Esophagus muscularis mucosa (tissue), 4 donors: ENCODE measurements around the gene POLD1. TPM values are rescaled to one million over a fixed set of nuclear protein-coding genes. Genes with fewer than 3 reads are reported as not detected.

ENCODE experiments used
- DNase-seq: peaks from one replicate; pipeline ENCODE4 v3.0.0-alpha.2; 2017; ENCODE audit errors: extremely low spot score
- H3K27ac ChIP-seq, 4 donors: fragments of 200-600 bp; sonication (generic); replicated peaks in 1 of 4; 1 replicate in 3 of 4; 2 replicates in 1 of 4; pipeline ENCODE4 v1.5.1; 2016 to 2019; ENCODE audit warnings: mild to moderate bottlenecking in 1 of 4
- H3K27me3 ChIP-seq, 4 donors: fragments of 200-600 bp; sonication (generic); one replicate each; pipeline versions ENCODE4 v1.5.1 to v1.6.0; 2016 to 2019
- H3K36me3 ChIP-seq, 4 donors: fragments of 200-600 bp; sonication (generic); one replicate each; pipeline ENCODE4 v1.5.1; 2016 to 2019
- H3K4me1 ChIP-seq, 4 donors: fragments of 200-600 bp; sonication (generic); one replicate each; pipeline ENCODE4 v1.5.1; 2016 to 2019
- H3K4me3 ChIP-seq, 4 donors: fragments of 200-600 bp; sonication (generic); 1 replicate in 2 of 4; 2 replicates in 2 of 4; pipeline ENCODE4 v1.5.1; 2016 to 2019; ENCODE audit warnings: mild to moderate bottlenecking in 4 of 4, moderate library complexity in 1 of 4
- H3K9me3 ChIP-seq, 4 donors: fragments of 200-600 bp; sonication (generic); 1 replicate in 3 of 4; 2 replicates in 1 of 4; pipeline ENCODE4 v1.5.1; 2016 to 2019
- EP300 ChIP-seq: sonication (generic); formaldehyde crosslinking; IDR thresholded peaks from one replicate; pipeline ENCODE4 v1.6.1; 2017; ENCODE audit warnings: antibody characterized with exemption
- POLR2A ChIP-seq: fragments of 450-650 bp; IDR thresholded peaks from one replicate; pipeline ENCODE4 v1.6.1; 2017; ENCODE audit warnings: antibody characterized with exemption, moderate library complexity, mild to moderate bottlenecking, low read depth
- POLR2AphosphoS5 ChIP-seq, 2 donors: sonication (generic); formaldehyde crosslinking; IDR thresholded peaks; one replicate each; pipeline ENCODE4 v1.6.1; 2017; ENCODE audit warnings: antibody characterized with exemption in 2 of 2
- WGBS: methylation state at CpG from one replicate; pipeline ENCODE4 v1.1.5; 2018; 5-methylcytosine and 5-hydroxymethylcytosine counted together
- intact Hi-C: fragments of 100-400 bp; cut with DNase I; formaldehyde crosslinking; loops from one replicate; pipeline ENCODE4 v1.15.1; 2023
- total RNA-seq, 4 donors: library from RNA; depleted of rRNA; stranded (reverse); fragments of >200 nt; gene quantifications; one replicate each; pipeline versions ENCODE4 v1.1.0 to v1.2.1, GENCODE V29; 2016
- TF ChIP-seq, protein P1 (sequence below), 3 experiments: fragments of 200-600 bp in 2 of 3; fragments of 450-650 bp in 1 of 3; sonication (generic) in 2 of 3; IDR thresholded peaks; one replicate each; pipeline ENCODE4 v1.5.1; 2017 to 2019; ENCODE audit warnings: antibody characterized with exemption in 3 of 3, mild to moderate bottlenecking in 2 of 3, moderate library complexity in 1 of 3

POLD1 gene
- total RNA-seq, 4 donors from 2014 or later = 8.8 to 18.0 (median 11.6) TPM

DNA sequence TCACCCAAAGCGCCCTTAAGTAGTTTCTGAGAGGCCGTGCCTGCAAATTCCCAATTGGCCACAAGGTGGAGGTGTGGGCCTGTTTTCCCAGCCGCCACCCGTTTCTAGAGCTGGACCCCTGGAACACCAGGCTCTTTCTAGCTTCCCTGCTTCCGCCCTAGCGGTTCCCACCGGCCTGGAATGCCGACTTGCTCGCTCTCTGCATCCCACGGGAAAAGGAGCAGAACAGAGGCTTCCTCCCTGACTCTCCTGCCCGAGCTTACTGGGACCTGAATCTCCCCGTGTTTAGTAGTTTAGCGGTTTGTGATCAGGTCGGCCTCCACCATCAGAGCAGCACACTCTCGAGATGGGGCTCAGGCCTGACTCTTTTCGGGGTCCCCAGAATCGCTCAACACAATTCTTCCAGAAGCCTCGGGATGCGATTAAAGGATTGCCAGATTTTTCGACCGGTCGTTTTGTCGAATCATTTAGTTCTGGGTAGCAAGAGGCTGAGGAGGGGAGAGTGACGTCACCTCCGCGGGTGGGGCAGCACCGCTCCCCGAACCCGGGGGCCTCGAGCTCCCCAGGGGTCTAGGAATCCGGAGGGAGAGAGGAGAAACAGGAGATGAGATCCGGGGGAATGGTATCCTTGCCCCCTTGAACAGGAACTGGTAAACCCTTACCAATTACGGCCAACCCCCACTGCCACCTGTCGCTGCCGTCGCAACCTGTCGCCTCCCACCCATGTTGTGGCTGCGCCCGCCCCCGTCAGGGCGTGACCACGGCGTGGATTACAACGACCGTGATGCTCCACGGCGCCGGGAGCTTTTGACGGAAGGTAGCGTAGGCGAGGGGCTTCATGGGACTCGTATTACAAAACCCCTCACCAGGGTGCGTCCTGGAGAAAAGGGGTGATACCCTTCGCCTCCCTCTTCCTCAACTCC lies 26.7 kb upstream of the POLD1 start:
- WGBS = 10% methylated on average over 48 of the region's 54 CpGs

DNA sequence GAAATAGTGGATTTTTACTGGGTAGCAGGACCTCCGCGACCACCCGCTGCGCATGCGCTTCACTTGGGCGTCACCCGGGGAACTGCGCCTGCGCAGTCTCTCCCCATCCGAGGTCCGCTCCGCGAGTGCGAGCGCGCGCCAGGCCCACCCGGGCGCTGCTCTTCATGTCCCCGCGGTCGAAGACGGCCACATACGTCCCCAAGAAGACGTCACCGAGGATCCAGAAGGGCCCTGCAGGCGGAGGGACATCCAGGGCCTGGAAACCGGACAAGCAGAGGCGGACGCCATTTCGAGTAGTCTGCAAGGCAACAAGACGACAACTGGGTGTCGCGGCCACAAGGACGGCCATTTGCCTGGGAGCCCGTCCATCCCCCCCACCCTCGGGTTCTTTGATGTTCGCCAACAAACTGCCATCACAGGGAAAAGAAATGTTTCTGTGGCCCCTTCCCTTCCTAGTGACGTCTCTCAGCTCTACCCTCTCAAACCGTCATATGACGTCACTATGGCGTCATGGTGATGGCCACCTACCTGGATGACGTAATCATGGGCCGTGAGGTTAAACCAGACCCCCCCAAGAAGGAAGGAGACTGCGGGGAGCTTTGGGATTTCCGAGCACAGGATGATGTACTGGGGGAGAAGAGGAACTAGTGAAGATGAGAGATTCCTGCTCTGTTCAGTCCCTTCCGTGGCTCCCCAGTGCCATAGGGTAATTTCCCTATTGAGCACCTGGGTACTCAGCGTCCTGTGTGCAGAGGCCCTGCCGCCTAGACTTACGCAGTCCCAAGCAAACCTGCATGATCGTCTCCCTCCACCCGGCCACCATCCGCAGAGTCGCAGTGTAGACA lies 25.4 kb upstream of the POLD1 start:
- WGBS = 31% methylated on average over 54 of the region's 54 CpGs
- Histone ChIP-seq H3K36me3 (no peaks in the 10 kb centered on the region), H3K4me3 (peak overlapping the region; percentile 44 to 59 (median 52)), H3K27me3 (no peaks in the 10 kb centered on the region), H3K27ac (peak overlapping the region; percentile 75 to 87 (median 86)), H3K9me3 (no peaks in the 10 kb centered on the region), H3K4me1 (peaks cover 3 to 17% (median 15%) of the 10 kb centered on the region in 4 donors)
- intact Hi-C loops = loop anchor here (5.0 kb wide), 1 partner anchor 424 kb away; no protein-coding TSS in a partner anchor
- DNase-seq = no peak
- TF ChIP-seq EP300 (no peak), POLR2AphosphoS5 (IDR thresholded peaks at IDR 0.05) (peak; percentile 68 to 82)

More for the DNA sequence above, 26.7 kb upstream of the POLD1 start:
- Histone ChIP-seq H3K9me3 (no peaks in the 10 kb centered on the region), H3K36me3 (no peaks in the 10 kb centered on the region), H3K27ac (peak overlapping the region; percentile 75 to 87 (median 86)), H3K27me3 (no peaks in the 10 kb centered on the region), H3K4me1 (peaks cover 3 to 17% (median 15%) of the 10 kb centered on the region in 4 donors), H3K4me3 (peak overlapping the region; percentile 44 to 59 (median 52))
- intact Hi-C loops = loop anchor here (5.0 kb wide), 1 partner anchor 425 kb away; no protein-coding TSS in a partner anchor
- TF ChIP-seq EP300 (no peak), POLR2A (no peak), POLR2AphosphoS5 (IDR thresholded peaks at IDR 0.05) (peak; percentile 39 to 47)
- TF ChIP-seq, protein P1, sequence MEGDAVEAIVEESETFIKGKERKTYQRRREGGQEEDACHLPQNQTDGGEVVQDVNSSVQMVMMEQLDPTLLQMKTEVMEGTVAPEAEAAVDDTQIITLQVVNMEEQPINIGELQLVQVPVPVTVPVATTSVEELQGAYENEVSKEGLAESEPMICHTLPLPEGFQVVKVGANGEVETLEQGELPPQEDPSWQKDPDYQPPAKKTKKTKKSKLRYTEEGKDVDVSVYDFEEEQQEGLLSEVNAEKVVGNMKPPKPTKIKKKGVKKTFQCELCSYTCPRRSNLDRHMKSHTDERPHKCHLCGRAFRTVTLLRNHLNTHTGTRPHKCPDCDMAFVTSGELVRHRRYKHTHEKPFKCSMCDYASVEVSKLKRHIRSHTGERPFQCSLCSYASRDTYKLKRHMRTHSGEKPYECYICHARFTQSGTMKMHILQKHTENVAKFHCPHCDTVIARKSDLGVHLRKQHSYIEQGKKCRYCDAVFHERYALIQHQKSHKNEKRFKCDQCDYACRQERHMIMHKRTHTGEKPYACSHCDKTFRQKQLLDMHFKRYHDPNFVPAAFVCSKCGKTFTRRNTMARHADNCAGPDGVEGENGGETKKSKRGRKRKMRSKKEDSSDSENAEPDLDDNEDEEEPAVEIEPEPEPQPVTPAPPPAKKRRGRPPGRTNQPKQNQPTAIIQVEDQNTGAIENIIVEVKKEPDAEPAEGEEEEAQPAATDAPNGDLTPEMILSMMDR (IDR thresholded peaks at IDR 0.05) = peak; percentile 88 to 91 (median 88)
- peak; percentile 94 for DNase-seq

DNA sequence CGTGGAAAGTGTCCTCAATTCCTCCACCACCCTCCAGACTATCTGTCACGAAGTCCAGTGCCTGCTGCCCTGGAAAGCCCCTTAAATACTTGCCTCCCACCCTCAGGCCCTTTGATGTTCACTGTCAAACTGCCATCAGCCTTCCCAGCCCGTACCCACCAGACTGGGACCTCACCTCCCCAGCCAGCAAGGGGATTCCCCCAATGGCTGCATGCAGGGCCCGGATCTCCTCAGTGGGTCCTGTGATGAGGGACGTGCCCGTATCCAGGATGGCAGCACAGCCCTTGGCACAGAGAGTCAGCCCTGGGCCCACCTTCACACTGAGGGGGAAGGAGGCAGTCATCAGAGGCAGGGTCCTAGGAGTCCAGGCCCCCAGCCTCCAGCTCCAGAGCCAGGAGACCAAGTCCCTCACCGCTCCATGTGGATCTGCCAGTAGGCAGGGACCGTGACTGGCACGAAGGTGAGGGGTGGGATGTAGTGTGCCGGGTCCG lies 24.8 kb upstream of the POLD1 start:
- no peaks in the 10 kb centered on the region for H3K27me3 ChIP-seq
- no peak for DNase-seq
- WGBS = 97% methylated on average over 7 of the region's 11 CpGs
- H3K36me3 ChIP-seq = no peaks in the 10 kb centered on the region
- no peaks in the 10 kb centered on the region for H3K9me3 ChIP-seq
- H3K27ac ChIP-seq = no peak overlapping the region
- intact Hi-C loops = loop anchor here (5.0 kb wide), 1 partner anchor 423 kb away; no protein-coding TSS in a partner anchor
- TF ChIP-seq POLR2AphosphoS5 (IDR thresholded peaks at IDR 0.05) (no peak), EP300 (no peak), POLR2A (no peak)
- TF ChIP-seq, protein P1 (IDR thresholded peaks at IDR 0.05) = no peak
- H3K4me1 ChIP-seq = peaks cover 3 to 17% (median 15%) of the 10 kb centered on the region in 4 donors
- H3K4me3 ChIP-seq = no peak overlapping the region

DNA sequence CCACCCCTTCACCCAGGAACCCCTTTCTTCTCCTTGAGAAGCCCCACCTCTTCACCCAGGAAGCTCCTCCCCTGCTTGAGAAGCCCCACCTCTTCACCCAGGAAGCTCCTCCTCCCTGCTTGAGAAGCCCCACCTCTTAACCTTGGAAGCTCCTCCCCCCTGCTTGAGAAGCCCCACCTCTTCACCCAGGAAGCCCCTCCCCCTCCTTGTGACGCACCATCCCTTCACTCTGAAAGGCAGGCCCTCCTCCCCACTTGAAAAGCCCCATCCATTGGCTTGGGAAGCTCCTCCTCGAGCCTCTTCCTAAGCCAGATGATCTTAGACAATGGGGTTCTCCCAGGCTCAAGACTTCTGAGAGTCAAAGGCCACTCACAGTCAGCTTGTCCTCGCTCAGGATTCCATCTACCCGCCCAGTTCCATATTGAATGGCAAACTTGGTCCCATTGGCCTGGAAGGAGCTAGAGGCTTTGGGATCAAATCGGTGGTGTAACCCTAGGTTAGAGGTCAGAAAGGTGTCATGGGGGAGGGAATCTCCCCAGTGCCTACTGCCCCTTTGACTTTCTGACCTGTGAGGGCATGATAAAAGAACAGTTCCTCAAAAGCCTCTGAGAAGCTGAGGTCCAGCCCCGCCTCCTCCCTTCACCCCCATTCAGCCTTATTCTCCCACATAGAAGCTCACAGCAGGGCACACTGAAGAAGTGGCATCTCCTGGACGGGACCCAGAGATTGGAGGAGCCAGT lies 22.7 kb upstream of the POLD1 start:
- 93% methylated on average over 4 of the region's 7 CpGs for WGBS
- Histone ChIP-seq H3K4me1 (peaks cover 3 to 17% (median 15%) of the 10 kb centered on the region in 4 donors), H3K27me3 (no peaks in the 10 kb centered on the region), H3K4me3 (no peak overlapping the region), H3K9me3 (no peaks in the 10 kb centered on the region), H3K27ac (no peak overlapping the region), H3K36me3 (no peaks in the 10 kb centered on the region)
- TF ChIP-seq POLR2AphosphoS5 (IDR thresholded peaks at IDR 0.05) (no peak), POLR2A (no peak), EP300 (no peak)
- TF ChIP-seq, protein P1 (IDR thresholded peaks at IDR 0.05) = no peak
- intact Hi-C loops = no loop called here
- DNase-seq = no peak
